ENCODE results near the gene COLEC12. TPM values are rescaled to one million over a fixed set of nuclear protein-coding genes. Genes with fewer than 3 reads are reported as not detected.

Gene COLEC12
- total RNA-seq, 6 experiments from 2014 or later, result 0.05 to 0.21 (median 0.15) TPM; not detected in 1

DNA sequence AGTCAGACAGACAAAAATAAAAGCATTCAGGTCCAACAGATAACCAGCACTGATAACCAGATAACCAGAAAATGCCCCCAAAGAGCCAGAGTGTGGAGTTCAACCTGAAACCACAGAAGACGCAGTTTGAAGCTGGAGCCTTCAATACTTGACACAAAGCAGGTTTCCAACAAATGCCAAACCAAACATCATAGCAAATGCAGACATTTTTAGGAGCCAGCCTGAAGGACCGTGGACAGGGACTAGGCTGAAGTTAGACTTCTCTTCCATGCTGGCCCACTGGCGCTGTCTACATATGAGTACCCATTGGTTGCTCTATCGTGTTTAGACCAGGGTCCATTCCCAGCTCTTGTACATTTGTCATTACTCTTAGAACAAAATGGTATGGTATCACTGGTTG lies 9.9 kb downstream of the COLEC12 start:
- DNase-seq, result no peak
- TF ChIP-seq CTCF (IDR thresholded peaks at IDR 0.05), result no peak
- H3K36me3 Mint-ChIP-seq (ENCODE audit: low read depth), result peaks cover 8% of the 10 kb centered on the region; the same call in 1 of the 2 replicates
- H3K4me3 Mint-ChIP-seq, result no peak overlapping the region
- peaks cover 37% of the 10 kb centered on the region for H3K4me1 Mint-ChIP-seq (ENCODE audit: low read depth)
- peaks cover 12% of the 10 kb centered on the region for H3K9me3 Mint-ChIP-seq
- H3K27ac Mint-ChIP-seq, result no peak overlapping the region
- H3K27me3 Mint-ChIP-seq (ENCODE audit: insufficient read depth), result peaks cover 21% of the 10 kb centered on the region

DNA sequence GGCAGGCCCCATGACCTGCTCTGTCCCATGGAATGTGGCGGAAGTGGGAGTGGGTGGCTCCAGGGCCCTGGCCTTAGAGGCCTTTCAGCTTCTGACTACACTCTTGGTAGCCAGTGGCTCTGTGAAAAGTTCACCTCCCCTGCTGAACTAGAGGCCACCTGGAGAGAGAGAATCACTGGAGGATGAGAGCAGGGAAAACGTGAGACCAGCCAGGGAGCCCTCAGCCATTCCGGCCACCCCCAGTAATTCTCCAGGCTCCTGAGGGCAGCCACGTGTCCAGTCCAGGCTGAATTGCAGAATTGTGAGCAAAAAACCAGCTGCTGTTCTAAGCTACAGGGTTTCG lies 10.5 kb downstream of the COLEC12 start:
- no peak for TF ChIP-seq CTCF (IDR thresholded peaks at IDR 0.05)
- no peak overlapping the region for H3K4me3 Mint-ChIP-seq
- H3K27me3 Mint-ChIP-seq (ENCODE audit: insufficient read depth), result peaks cover 21% of the 10 kb centered on the region
- H3K27ac Mint-ChIP-seq, result no peak overlapping the region
- no peak for DNase-seq
- peaks cover 8% of the 10 kb centered on the region; the same call in 1 of the 2 replicates for H3K36me3 Mint-ChIP-seq (ENCODE audit: low read depth)
- H3K9me3 Mint-ChIP-seq, result peaks cover 12% of the 10 kb centered on the region
- H3K4me1 Mint-ChIP-seq (ENCODE audit: low read depth), result peaks cover 37% of the 10 kb centered on the region

GRCh38 chr18:489244-490023 lies 11.1 kb downstream of the COLEC12 start:
- peak overlapping the region; percentile 22 for H3K27ac Mint-ChIP-seq
- peaks cover 26% of the 10 kb centered on the region for H3K27me3 Mint-ChIP-seq (ENCODE audit: insufficient read depth)

DNA sequence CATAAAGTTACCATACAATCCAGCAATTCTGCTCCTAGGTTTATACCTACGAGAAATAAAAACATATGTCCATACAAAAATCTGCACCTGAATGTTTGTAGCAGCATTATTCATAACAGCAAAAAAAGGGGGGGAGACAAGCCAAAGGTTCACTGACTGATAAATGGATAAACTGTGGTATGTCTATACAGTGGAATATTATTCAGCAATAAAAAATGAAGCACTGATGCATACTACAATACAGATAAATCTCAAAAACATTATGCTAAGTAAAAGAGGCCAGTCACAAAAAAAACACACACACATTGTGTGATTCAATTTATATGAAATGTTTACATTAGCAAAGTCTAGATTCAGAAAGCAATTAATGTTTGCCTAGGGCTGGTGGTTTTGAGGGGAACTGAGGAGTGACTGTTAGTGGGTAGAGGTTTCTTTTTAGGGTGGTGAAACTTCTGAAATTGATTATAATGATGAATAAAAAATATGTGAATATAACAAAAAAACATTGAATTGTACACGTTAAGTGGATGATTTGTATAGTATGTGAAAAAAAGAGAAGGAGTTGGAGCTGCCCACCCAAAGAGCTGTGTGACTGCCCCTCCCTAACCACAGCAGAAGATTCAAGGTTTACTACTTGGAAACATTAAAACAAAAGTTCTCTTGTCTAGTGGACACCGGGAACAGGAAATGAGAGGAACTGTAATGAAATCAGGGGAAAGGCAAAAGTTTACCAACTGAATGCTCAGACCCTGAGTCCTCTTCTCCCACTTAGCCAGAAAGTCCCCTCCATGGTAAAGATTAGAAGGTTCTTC lies 13.4 kb downstream of the COLEC12 start:
- TF ChIP-seq CTCF (IDR thresholded peaks at IDR 0.05), result no peak
- Mint-ChIP-seq H3K36me3 (ENCODE audit: low read depth) (peaks cover 8% of the 10 kb centered on the region; the same call in 1 of the 2 replicates), H3K4me1 (ENCODE audit: low read depth) (peaks cover 37% of the 10 kb centered on the region), H3K27me3 (ENCODE audit: insufficient read depth) (peaks cover 33% of the 10 kb centered on the region), H3K4me3 (no peak overlapping the region), H3K9me3 (peaks cover 12% of the 10 kb centered on the region), H3K27ac (no peak overlapping the region)
- DNase-seq, result no peak

More at GRCh38 chr18:489244-490023, 11.1 kb downstream of the COLEC12 start:
- DNase-seq, result peak; percentile 57
- Mint-ChIP-seq H3K9me3 (peaks cover 12% of the 10 kb centered on the region), H3K4me1 (ENCODE audit: low read depth) (peaks cover 37% of the 10 kb centered on the region), H3K36me3 (ENCODE audit: low read depth) (peaks cover 8% of the 10 kb centered on the region; the same call in 1 of the 2 replicates), H3K4me3 (peak overlapping the region; percentile 33)
- TF ChIP-seq CTCF (IDR thresholded peaks at IDR 0.05), result no peak

DNA sequence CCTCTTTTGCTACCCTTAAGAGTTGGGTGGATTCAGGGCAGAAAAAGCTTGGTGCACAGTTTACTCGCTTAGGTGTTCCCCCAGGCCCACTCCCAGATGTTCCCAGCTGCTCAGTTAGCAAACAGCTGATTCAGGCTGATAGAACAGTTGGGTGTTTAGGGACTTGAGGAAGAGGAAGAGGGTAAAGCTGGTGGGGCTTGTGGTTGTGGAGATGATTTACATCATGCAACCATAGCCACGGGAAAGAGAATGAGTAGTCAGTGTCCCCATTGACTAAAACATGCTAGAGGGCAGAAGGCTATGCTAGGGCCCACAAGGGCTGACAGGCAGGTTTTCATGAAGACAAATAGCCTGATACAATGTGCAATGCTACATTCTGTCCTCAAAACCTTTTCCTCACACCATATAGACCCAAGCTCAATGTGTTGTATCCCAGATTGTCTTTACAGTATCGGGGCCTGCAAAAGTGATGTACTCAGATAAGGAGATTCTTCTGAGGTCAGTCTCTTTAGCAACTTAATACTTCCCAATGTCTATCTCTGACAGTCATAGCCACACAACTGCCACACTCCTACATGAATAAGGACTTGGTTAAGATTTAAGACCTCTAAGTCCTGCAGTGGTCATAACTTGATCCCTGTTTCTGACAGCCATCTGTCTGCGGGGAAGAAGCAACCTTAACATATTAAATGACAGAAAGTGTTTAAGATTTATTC lies 15.6 kb downstream of the COLEC12 start:
- no peak overlapping the region for H3K4me3 Mint-ChIP-seq

More for the DNA sequence above, 15.6 kb downstream of the COLEC12 start:
- no peak for TF ChIP-seq CTCF (IDR thresholded peaks at IDR 0.05)
- Mint-ChIP-seq H3K27ac (no peak overlapping the region), H3K4me1 (ENCODE audit: low read depth) (peaks cover 32% of the 10 kb centered on the region), H3K27me3 (ENCODE audit: insufficient read depth) (peaks cover 30% of the 10 kb centered on the region), H3K36me3 (ENCODE audit: low read depth) (peaks cover 8% of the 10 kb centered on the region; the same call in 1 of the 2 replicates), H3K9me3 (peaks cover 12% of the 10 kb centered on the region)
- DNase-seq, result no peak
